Gastrocnemius medialis (tissue), 4 donors: ENCODE data around the gene ARHGEF7. TPM values are rescaled to one million over a fixed set of nuclear protein-coding genes. Genes with fewer than 3 reads are reported as not detected.

Source experiments
- ATAC-seq, 2 donors: fragments of 150-250 bp; one replicate each; pipeline ENCODE4 v1.9.1; 2016
- DNase-seq, 2 donors: peaks; one replicate each; pipeline ENCODE4 v3.0.0-alpha.2; 2019
- H3K27ac ChIP-seq, 4 donors: fragments of 200-600 bp; sonication (generic); 1 replicate in 1 of 4; 2 replicates in 3 of 4; pipeline ENCODE4 v1.5.1; 2016 to 2018; ENCODE audit warnings: mild to moderate bottlenecking in 2 of 4, moderate library complexity in 1 of 4
- H3K27me3 ChIP-seq, 3 donors: fragments of 200-600 bp; sonication (generic) in 2 of 3; 1 replicate in 1 of 3; 2 replicates in 2 of 3; pipeline versions ENCODE4 v1.5.1 to v1.6.0; 2016 to 2019; ENCODE audit warnings: mild to moderate bottlenecking in 1 of 3, moderate library complexity in 1 of 3
- H3K36me3 ChIP-seq, 2 donors: fragments of 200-600 bp; sonication (generic) in 1 of 2; one replicate each; pipeline ENCODE4 v1.5.1; 2017 to 2018
- H3K4me1 ChIP-seq, 2 donors: fragments of 200-600 bp; sonication (generic) in 1 of 2; one replicate each; pipeline ENCODE4 v1.5.1; 2016 to 2017; ENCODE audit warnings: mild to moderate bottlenecking in 2 of 2
- H3K4me3 ChIP-seq, 4 donors: fragments of 200-600 bp; sonication (generic) in 3 of 4; 1 replicate in 1 of 4; 2 replicates in 3 of 4; pipeline ENCODE4 v1.5.1; 2016 to 2019; ENCODE audit warnings: mild to moderate bottlenecking in 2 of 4
- H3K9me3 ChIP-seq, 3 donors: fragments of 200-600 bp; sonication (generic) in 2 of 3; 1 replicate in 1 of 3; 2 replicates in 2 of 3; pipeline ENCODE4 v1.5.1; 2016 to 2019
- CTCF ChIP-seq, 5 experiments: fragments of 450-650 bp in 3 of 5; fragments of 200-600 bp in 2 of 5; sonication (generic) in 2 of 5; IDR thresholded peaks in 4 of 5; conservative IDR thresholded peaks in 1 of 5; 1 replicate in 4 of 5; 2 replicates in 1 of 5; pipeline ENCODE4 v1.5.1; 2016 to 2019; ENCODE audit warnings: antibody characterized with exemption in 5 of 5, mild to moderate bottlenecking in 3 of 5, moderate library complexity in 3 of 5
- POLR2A ChIP-seq, 2 donors: fragments of 450-650 bp; IDR thresholded peaks; one replicate each; pipeline ENCODE4 v1.6.1; 2017; ENCODE audit warnings: antibody characterized with exemption in 2 of 2, mild to moderate bottlenecking in 2 of 2, moderate library complexity in 2 of 2
- in situ Hi-C, 4 donors: fragments of 200-750 bp; cut with MboI; loops; one replicate each; pipeline versions ENCODE4 v1.15.0 to v1.8.0; 2017; ENCODE audit warnings: low sequenced_read_pairs in 4 of 4
- intact Hi-C: fragments of 100-400 bp; cut with DNase I; formaldehyde crosslinking; loops from one replicate; pipeline ENCODE4 v1.15.1; 2023; ENCODE audit warnings: low total_unique reads
- total RNA-seq, 4 donors: library from RNA; depleted of rRNA; stranded (reverse); fragments of >200 nt; gene quantifications; one replicate each; pipeline versions ENCODE4 v1.1.0 to v1.2.3, GENCODE V29; 2016

Gene ARHGEF7
- total RNA-seq, 4 donors from 2014 or later = 24.5 to 56.9 (median 31.3) TPM

- TF ChIP-seq POLR2A (IDR thresholded peaks at IDR 0.05) (no peak), CTCF (IDR thresholded peaks at IDR 0.05 in 4 of 5, conservative IDR thresholded peaks at IDR 0.05 in 1 of 5) (no peak)
- H3K4me3 ChIP-seq = peak overlapping the region; percentile 35 to 49 (median 47)
- H3K27ac ChIP-seq = peak overlapping the region; percentile 45 to 74 (median 68)
- no peaks in the 10 kb centered on the region for H3K36me3 ChIP-seq
- H3K4me1 ChIP-seq = peaks cover 63 to 69% of the 10 kb centered on the region in 2 donors
- in situ Hi-C loops (loop anchor here in 1 of 4 donors (25.0 kb wide), 1 partner anchor 292 kb away; the partner anchor contains the start of gene ANKRD10), intact Hi-C loops (no loop called here)
- H3K9me3 ChIP-seq = no peaks in the 10 kb centered on the region
- no peaks in the 10 kb centered on the region for H3K27me3 ChIP-seq
- DNase-seq (no peak), ATAC-seq (no peak)
Measured at GRCh38 chr13:111203736-111204389, 88.8 kb downstream of the ARHGEF7 start.

- H3K36me3 ChIP-seq = no peaks in the 10 kb centered on the region
- peak in 1 of 2 donors; percentile 32 for DNase-seq
- H3K4me1 ChIP-seq = peaks cover 69 to 71% of the 10 kb centered on the region in 2 donors
- peak overlapping the region; percentile 35 to 49 (median 47) for H3K4me3 ChIP-seq
- in situ Hi-C loops = loop anchor here in 1 of 4 donors (25.0 kb wide), 1 partner anchor 292 kb away; the partner anchor contains the start of gene ANKRD10
- H3K27me3 ChIP-seq = no peaks in the 10 kb centered on the region
- no peaks in the 10 kb centered on the region for H3K9me3 ChIP-seq
- intact Hi-C loops = no loop called here
- ATAC-seq = peak in 1 of 2 donors; percentile 46
- peak overlapping the region; percentile 45 to 74 (median 68) for H3K27ac ChIP-seq
- TF ChIP-seq POLR2A (IDR thresholded peaks at IDR 0.05) = no peak
- no peak for TF ChIP-seq CTCF (IDR thresholded peaks at IDR 0.05 in 4 of 5, conservative IDR thresholded peaks at IDR 0.05 in 1 of 5)
Measured at GRCh38 chr13:111204438-111205177, 89.5 kb downstream of the ARHGEF7 start.

GRCh38 chr13:111206148-111206547, 91.0 kb downstream of the ARHGEF7 start:
- DNase-seq = no peak
- TF ChIP-seq POLR2A (IDR thresholded peaks at IDR 0.05) (no peak), CTCF (IDR thresholded peaks at IDR 0.05 in 4 of 5, conservative IDR thresholded peaks at IDR 0.05 in 1 of 5) (no peak)
- ATAC-seq = no peak
- Histone ChIP-seq H3K27me3 (no peaks in the 10 kb centered on the region), H3K27ac (peak overlapping the region; percentile 36 to 74 (median 68)), H3K4me1 (peaks cover 72 to 82% of the 10 kb centered on the region in 2 donors), H3K4me3 (no peak overlapping the region), H3K9me3 (no peaks in the 10 kb centered on the region), H3K36me3 (no peaks in the 10 kb centered on the region)
- in situ Hi-C loops = loop anchor here in 1 of 4 donors (25.0 kb wide), 1 partner anchor 294 kb away; the partner anchor contains the start of gene ANKRD10
- intact Hi-C loops = no loop called here

GRCh38 chr13:111209613-111210012, 94.5 kb downstream of the ARHGEF7 start:
- H3K27ac ChIP-seq = peak overlapping the region; percentile 37 to 83 (median 74)
- TF ChIP-seq CTCF (IDR thresholded peaks at IDR 0.05 in 4 of 5, conservative IDR thresholded peaks at IDR 0.05 in 1 of 5) = no peak
- TF ChIP-seq POLR2A (IDR thresholded peaks at IDR 0.05) = no peak
- in situ Hi-C loops = loop anchor here in 2 of 4 donors (5.0 to 25.0 kb wide), 4 partner anchors 45 to 297 kb away; partner anchors contain the start of gene ANKRD10 (in 1 of the 2)
- H3K4me1 ChIP-seq = peaks cover 67 to 87% of the 10 kb centered on the region in 2 donors
- H3K36me3 ChIP-seq = no peaks in the 10 kb centered on the region
- no peaks in the 10 kb centered on the region for H3K9me3 ChIP-seq
- ATAC-seq (no peak), DNase-seq (no peak)
- no peak overlapping the region for H3K4me3 ChIP-seq
- no peaks in the 10 kb centered on the region for H3K27me3 ChIP-seq
- intact Hi-C loops = loop anchor here (10.0 kb wide), 1 partner anchor 295 kb away; the partner anchor contains the start of gene ANKRD10
